K562 (cell line): ENCODE data around the gene AHCYL2. TPM values are rescaled to one million over a fixed set of nuclear protein-coding genes. Genes with fewer than 3 reads are reported as not detected.
A peak's percentile ranks its signal among the peaks of the same experiment; 100 is the strongest.

ENCODE experiments used
- BRD4 ChIP-seq: fragments of 200-600 bp; sonication (generic); IDR thresholded peaks from 2 replicates; pipeline ENCODE4 v1.6.1; 2017; ENCODE audit warnings: inconsistent platforms
- CCNT2 ChIP-seq: IDR thresholded peaks from 2 replicates; pipeline ENCODE4 v1.6.1; 2011; ENCODE audit warnings: borderline replicate concordance, low read depth, mild to moderate bottlenecking, moderate library complexity, mixed read lengths, low read length; ENCODE audit not compliant: insufficient read length; ENCODE audit errors: extremely low read depth
- DMBX1 ChIP-seq: fragments of 250-450 bp; sonication (Bioruptor Pico); IDR thresholded peaks from 2 replicates; pipeline ENCODE4 v1.8.0; 2022; ENCODE audit warnings: inconsistent platforms, mild to moderate bottlenecking, moderate library complexity, borderline replicate concordance
- FOXJ3 ChIP-seq: sonication (generic); formaldehyde crosslinking; IDR thresholded peaks from 2 replicates; pipeline ENCODE4 v1.4.0; 2020; ENCODE audit warnings: mild to moderate bottlenecking, missing genetic modification reagents
- KHSRP ChIP-seq: fragments of 450-650 bp; IDR thresholded peaks from 2 replicates; pipeline ENCODE4 v1.6.1; 2017
- MAZ ChIP-seq, 2 experiments: fragments of 450-650 bp in 1 of 2; sonication (generic) in 1 of 2; formaldehyde crosslinking; IDR thresholded peaks in 1 of 2; conservative IDR thresholded peaks in 1 of 2; 2 replicates each; pipeline versions ENCODE4 v1.4.0 to v1.5.0; 2020; ENCODE audit warnings: mild to moderate bottlenecking in 1 of 2, missing genetic modification reagents in 1 of 2
- NR0B1 ChIP-seq: fragments of 450-650 bp; IDR thresholded peaks from one replicate; pipeline ENCODE4 v1.6.1; 2018; ENCODE audit warnings: mild to moderate bottlenecking, moderate library complexity; ENCODE audit not compliant: partially characterized antibody
- PHF8 ChIP-seq: fragments of 200-600 bp; sonication (generic); IDR thresholded peaks from 2 replicates; pipeline ENCODE4 v1.6.1; 2012; ENCODE audit warnings: mixed run types, mild to moderate bottlenecking, inconsistent platforms, low read length, moderate library complexity, borderline replicate concordance
- SMAD1 ChIP-seq: fragments of 150-350 bp; IDR thresholded peaks from 2 replicates; pipeline ENCODE4 v1.6.1; 2014; ENCODE audit warnings: low read length, low read depth; ENCODE audit not compliant: partially characterized antibody
- TCFL5 ChIP-seq: fragments of 250-450 bp; sonication (Bioruptor Pico); conservative IDR thresholded peaks from 2 replicates; pipeline ENCODE4 v1.6.1; 2021; ENCODE audit warnings: mild to moderate bottlenecking, moderate library complexity, matching md5 sums
- ZBTB9 ChIP-seq: fragments of 450-650 bp; formaldehyde crosslinking; IDR thresholded peaks from 2 replicates; pipeline ENCODE4 v1.4.0; 2020; ENCODE audit warnings: mild to moderate bottlenecking, moderate library complexity
- ZC3H8 ChIP-seq: fragments of 450-650 bp; IDR thresholded peaks from 2 replicates; pipeline ENCODE4 v1.6.1; 2017
- ZNF133 ChIP-seq: fragments of 250-450 bp; sonication (Bioruptor Pico); IDR thresholded peaks from 2 replicates; pipeline ENCODE4 v1.4.0; 2020; ENCODE audit warnings: mild to moderate bottlenecking
- ZNF143 ChIP-seq: sonication (generic); formaldehyde crosslinking; IDR thresholded peaks from 2 replicates; pipeline ENCODE4 v1.9.0; 2022; ENCODE audit warnings: mild to moderate bottlenecking, missing genetic modification reagents
- ZNF224 ChIP-seq: sonication (generic); formaldehyde crosslinking; IDR thresholded peaks from 2 replicates; pipeline ENCODE4 v1.8.0; 2022; ENCODE audit warnings: mild to moderate bottlenecking, missing genetic modification reagents
- ZNF766 ChIP-seq: fragments of 200-800 bp; sonication (Bioruptor generic); conservative IDR thresholded peaks from 2 replicates; pipeline ENCODE4 v1.6.1; 2016; ENCODE audit warnings: missing genetic modification characterization, missing compliant biosample characterization
- polyA plus RNA-seq, 8 experiments: library from polyadenylated mRNA; depleted of rRNA in 4 of 8; stranded (reverse) in 5 of 8; unstranded in 3 of 8; fragments of >200 nt; fragmentation: Nextera tagmentation in 2 of 8; fragmentation: Illumina TruSeq in 1 of 8; extraction: Ambion mirVana in 2 of 8; extraction: Trizol in 1 of 8; gene quantifications; 2 replicates each; pipeline versions ENCODE4 v1.2.1 to v1.2.3, GENCODE V29; 2011 to 2014; ENCODE audit warnings: inconsistent platforms in 1 of 8, missing spikeins in 1 of 8
- total RNA-seq, 7 experiments: library from RNA; depleted of rRNA in 6 of 7; stranded (reverse); fragments of >200 nt in 6 of 7; fragmentation: Illumina TruSeq in 2 of 7; extraction: Trizol in 2 of 7; gene quantifications; 2 replicates each; pipeline versions ENCODE4 v1.2.1 to v1.2.3, GENCODE V29; 2011 to 2021; ENCODE audit warnings: low replicate concordance in 1 of 7
- TF ChIP-seq, protein P1 (sequence below): sonication (generic); formaldehyde crosslinking; IDR thresholded peaks from 2 replicates; pipeline ENCODE4 v1.8.0; 2022; ENCODE audit warnings: mild to moderate bottlenecking, missing genetic modification reagents
- TF ChIP-seq, protein P2 (sequence below), 3 experiments: IDR thresholded peaks in 2 of 3; conservative IDR thresholded peaks in 1 of 3; 2 replicates each; pipeline ENCODE4 v1.5.1; 2011 to 2012; ENCODE audit warnings: low read length in 3 of 3, mild to moderate bottlenecking in 3 of 3, control low read depth in 2 of 3, improper control_type of control experiment in 1 of 3, inconsistent platforms in 1 of 3, low read depth in 1 of 3, mixed read lengths in 1 of 3, moderate library complexity in 1 of 3; ENCODE audit not compliant: insufficient read depth in 2 of 3
- TF ChIP-seq, protein P3 (sequence below): fragments of 450-650 bp; formaldehyde crosslinking; IDR thresholded peaks from 2 replicates; pipeline ENCODE4 v1.4.0; 2020; ENCODE audit warnings: mild to moderate bottlenecking, moderate library complexity

AHCYL2 gene
- total and polyA plus RNA-seq, 9 of the 15 experiments (the other 6 are each of a cell fraction or from before 2014, with no cell fraction given): 0.93 to 10.5 (median 5.2) TPM

DNA sequence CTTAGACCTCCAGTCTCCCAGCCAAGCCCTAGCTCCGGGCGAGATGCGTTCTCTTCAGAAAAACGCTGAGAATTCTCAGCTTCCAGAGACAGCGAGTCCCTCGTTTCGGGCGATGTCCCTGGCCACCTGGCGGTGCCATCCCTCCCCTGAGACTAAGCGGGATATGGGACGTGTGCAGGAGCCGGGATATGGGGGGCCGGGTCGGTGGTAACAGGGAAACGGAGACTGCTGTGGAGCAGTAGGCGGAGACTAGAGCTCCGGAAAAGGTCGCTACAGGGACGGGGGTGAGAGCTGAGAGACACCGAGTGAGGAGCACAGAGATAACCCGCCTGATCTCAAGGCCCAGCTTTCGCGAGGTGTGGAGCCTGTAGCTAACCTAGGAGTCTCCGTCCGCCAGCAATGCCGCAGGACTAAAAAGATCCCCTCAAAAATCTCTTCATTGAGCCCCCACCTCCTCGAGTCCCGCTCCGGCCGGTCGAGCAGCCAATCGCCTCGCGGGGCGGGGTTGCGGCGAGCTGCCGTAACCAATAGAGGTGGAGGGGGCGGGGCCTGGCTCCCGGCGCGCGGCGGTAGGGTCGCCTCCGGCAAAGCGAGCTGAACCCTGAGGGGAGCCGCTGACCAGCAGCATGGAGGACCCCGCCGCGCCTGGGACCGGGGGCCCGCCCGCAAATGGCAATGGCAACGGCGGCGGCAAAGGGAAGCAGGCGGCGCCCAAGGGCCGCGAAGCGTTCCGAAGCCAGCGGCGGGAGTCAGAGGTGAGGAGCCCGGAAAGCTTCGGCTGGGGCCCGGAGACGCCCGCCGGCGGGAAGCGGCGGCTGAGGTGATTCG lies 209.2 kb downstream of the AHCYL2 start, which contains the start of gene STRIP2 (continued):
- peak; percentile 90 to 96 for TF ChIP-seq MAZ (CRISPR knock-in tag; conservative IDR thresholded peaks at IDR 0.05 in 1 of 2, IDR thresholded peaks at IDR 0.05 in 1 of 2)
- TF ChIP-seq, protein P1, sequence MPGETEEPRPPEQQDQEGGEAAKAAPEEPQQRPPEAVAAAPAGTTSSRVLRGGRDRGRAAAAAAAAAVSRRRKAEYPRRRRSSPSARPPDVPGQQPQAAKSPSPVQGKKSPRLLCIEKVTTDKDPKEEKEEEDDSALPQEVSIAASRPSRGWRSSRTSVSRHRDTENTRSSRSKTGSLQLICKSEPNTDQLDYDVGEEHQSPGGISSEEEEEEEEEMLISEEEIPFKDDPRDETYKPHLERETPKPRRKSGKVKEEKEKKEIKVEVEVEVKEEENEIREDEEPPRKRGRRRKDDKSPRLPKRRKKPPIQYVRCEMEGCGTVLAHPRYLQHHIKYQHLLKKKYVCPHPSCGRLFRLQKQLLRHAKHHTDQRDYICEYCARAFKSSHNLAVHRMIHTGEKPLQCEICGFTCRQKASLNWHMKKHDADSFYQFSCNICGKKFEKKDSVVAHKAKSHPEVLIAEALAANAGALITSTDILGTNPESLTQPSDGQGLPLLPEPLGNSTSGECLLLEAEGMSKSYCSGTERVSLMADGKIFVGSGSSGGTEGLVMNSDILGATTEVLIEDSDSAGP (CRISPR knock-in tag): 0 out of 2 replicates have a peak, but pooled peaks have one; percentile 54
- TF ChIP-seq ZNF766 (CRISPR knock-in tag): no peak
- no peak for TF ChIP-seq BRD4
- TF ChIP-seq, protein P2, sequence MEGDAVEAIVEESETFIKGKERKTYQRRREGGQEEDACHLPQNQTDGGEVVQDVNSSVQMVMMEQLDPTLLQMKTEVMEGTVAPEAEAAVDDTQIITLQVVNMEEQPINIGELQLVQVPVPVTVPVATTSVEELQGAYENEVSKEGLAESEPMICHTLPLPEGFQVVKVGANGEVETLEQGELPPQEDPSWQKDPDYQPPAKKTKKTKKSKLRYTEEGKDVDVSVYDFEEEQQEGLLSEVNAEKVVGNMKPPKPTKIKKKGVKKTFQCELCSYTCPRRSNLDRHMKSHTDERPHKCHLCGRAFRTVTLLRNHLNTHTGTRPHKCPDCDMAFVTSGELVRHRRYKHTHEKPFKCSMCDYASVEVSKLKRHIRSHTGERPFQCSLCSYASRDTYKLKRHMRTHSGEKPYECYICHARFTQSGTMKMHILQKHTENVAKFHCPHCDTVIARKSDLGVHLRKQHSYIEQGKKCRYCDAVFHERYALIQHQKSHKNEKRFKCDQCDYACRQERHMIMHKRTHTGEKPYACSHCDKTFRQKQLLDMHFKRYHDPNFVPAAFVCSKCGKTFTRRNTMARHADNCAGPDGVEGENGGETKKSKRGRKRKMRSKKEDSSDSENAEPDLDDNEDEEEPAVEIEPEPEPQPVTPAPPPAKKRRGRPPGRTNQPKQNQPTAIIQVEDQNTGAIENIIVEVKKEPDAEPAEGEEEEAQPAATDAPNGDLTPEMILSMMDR (IDR thresholded peaks at IDR 0.05 in 2 of 3, conservative IDR thresholded peaks at IDR 0.05 in 1 of 3; ENCODE audit: insufficient read depth in 2 of 3, low read depth in 1 of 3, low read length in 3 of 3): 0 out of 6 replicates have a peak, but pooled peaks of 2 of the 3 experiments have one; percentile 18 to 20
- TF ChIP-seq CCNT2: peak; percentile 85
- no peak for TF ChIP-seq KHSRP
- TF ChIP-seq PHF8: peak; percentile 98; the same call in 1 of the 2 replicates
- no peak for TF ChIP-seq ZC3H8
- no peak for TF ChIP-seq NR0B1
- TF ChIP-seq FOXJ3 (CRISPR knock-in tag): no peak
- 0 out of 2 replicates have a peak, but pooled peaks have one; percentile 2 for TF ChIP-seq ZNF133 (CRISPR knock-in tag)
- TF ChIP-seq ZNF224: no peak
- peak; percentile 38 for TF ChIP-seq SMAD1
- TF ChIP-seq DMBX1: no peak
- TF ChIP-seq TCFL5 (CRISPR knock-in tag): no peak
- TF ChIP-seq ZNF143 (CRISPR knock-in tag): 0 out of 2 replicates have a peak, but pooled peaks have one; percentile 37
- TF ChIP-seq, protein P3, sequence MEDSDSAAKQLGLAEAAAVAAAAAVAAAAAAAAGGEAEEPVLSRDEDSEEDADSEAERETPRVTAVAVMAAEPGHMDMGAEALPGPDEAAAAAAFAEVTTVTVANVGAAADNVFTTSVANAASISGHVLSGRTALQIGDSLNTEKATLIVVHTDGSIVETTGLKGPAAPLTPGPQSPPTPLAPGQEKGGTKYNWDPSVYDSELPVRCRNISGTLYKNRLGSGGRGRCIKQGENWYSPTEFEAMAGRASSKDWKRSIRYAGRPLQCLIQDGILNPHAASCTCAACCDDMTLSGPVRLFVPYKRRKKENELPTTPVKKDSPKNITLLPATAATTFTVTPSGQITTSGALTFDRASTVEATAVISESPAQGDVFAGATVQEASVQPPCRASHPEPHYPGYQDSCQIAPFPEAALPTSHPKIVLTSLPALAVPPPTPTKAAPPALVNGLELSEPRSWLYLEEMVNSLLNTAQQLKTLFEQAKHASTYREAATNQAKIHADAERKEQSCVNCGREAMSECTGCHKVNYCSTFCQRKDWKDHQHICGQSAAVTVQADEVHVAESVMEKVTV: no peak
- peak; percentile 42; the same call in 1 of the 2 replicates for TF ChIP-seq ZBTB9
